Esophagus muscularis mucosa (tissue), 4 donors: Measurements from ENCODE around the gene OSBPL1A. TPM values are rescaled to one million over a fixed set of nuclear protein-coding genes. Genes with fewer than 3 reads are reported as not detected.

Source experiments
- DNase-seq: peaks from one replicate; pipeline ENCODE4 v3.0.0-alpha.2; 2017; ENCODE audit errors: extremely low spot score
- H3K27ac ChIP-seq, 4 donors: fragments of 200-600 bp; sonication (generic); replicated peaks in 1 of 4; 1 replicate in 3 of 4; 2 replicates in 1 of 4; pipeline ENCODE4 v1.5.1; 2016 to 2019; ENCODE audit warnings: mild to moderate bottlenecking in 1 of 4
- H3K27me3 ChIP-seq, 4 donors: fragments of 200-600 bp; sonication (generic); one replicate each; pipeline versions ENCODE4 v1.5.1 to v1.6.0; 2016 to 2019
- H3K36me3 ChIP-seq, 4 donors: fragments of 200-600 bp; sonication (generic); one replicate each; pipeline ENCODE4 v1.5.1; 2016 to 2019
- H3K4me1 ChIP-seq, 4 donors: fragments of 200-600 bp; sonication (generic); one replicate each; pipeline ENCODE4 v1.5.1; 2016 to 2019
- H3K4me3 ChIP-seq, 4 donors: fragments of 200-600 bp; sonication (generic); 1 replicate in 2 of 4; 2 replicates in 2 of 4; pipeline ENCODE4 v1.5.1; 2016 to 2019; ENCODE audit warnings: mild to moderate bottlenecking in 4 of 4, moderate library complexity in 1 of 4
- H3K9me3 ChIP-seq, 4 donors: fragments of 200-600 bp; sonication (generic); 1 replicate in 3 of 4; 2 replicates in 1 of 4; pipeline ENCODE4 v1.5.1; 2016 to 2019
- EP300 ChIP-seq: sonication (generic); formaldehyde crosslinking; IDR thresholded peaks from one replicate; pipeline ENCODE4 v1.6.1; 2017; ENCODE audit warnings: antibody characterized with exemption
- POLR2A ChIP-seq: fragments of 450-650 bp; IDR thresholded peaks from one replicate; pipeline ENCODE4 v1.6.1; 2017; ENCODE audit warnings: antibody characterized with exemption, moderate library complexity, mild to moderate bottlenecking, low read depth
- POLR2AphosphoS5 ChIP-seq, 2 donors: sonication (generic); formaldehyde crosslinking; IDR thresholded peaks; one replicate each; pipeline ENCODE4 v1.6.1; 2017; ENCODE audit warnings: antibody characterized with exemption in 2 of 2
- WGBS: methylation state at CpG from one replicate; pipeline ENCODE4 v1.1.5; 2018; 5-methylcytosine and 5-hydroxymethylcytosine counted together
- intact Hi-C: fragments of 100-400 bp; cut with DNase I; formaldehyde crosslinking; loops from one replicate; pipeline ENCODE4 v1.15.1; 2023
- total RNA-seq, 4 donors: library from RNA; depleted of rRNA; stranded (reverse); fragments of >200 nt; gene quantifications; one replicate each; pipeline versions ENCODE4 v1.1.0 to v1.2.1, GENCODE V29; 2016
- TF ChIP-seq, protein P1 (sequence below), 3 experiments: fragments of 200-600 bp in 2 of 3; fragments of 450-650 bp in 1 of 3; sonication (generic) in 2 of 3; IDR thresholded peaks; one replicate each; pipeline ENCODE4 v1.5.1; 2017 to 2019; ENCODE audit warnings: antibody characterized with exemption in 3 of 3, mild to moderate bottlenecking in 2 of 3, moderate library complexity in 1 of 3

OSBPL1A gene
- total RNA-seq, 4 donors from 2014 or later: 78.2 to 126 (median 101) TPM

DNA sequence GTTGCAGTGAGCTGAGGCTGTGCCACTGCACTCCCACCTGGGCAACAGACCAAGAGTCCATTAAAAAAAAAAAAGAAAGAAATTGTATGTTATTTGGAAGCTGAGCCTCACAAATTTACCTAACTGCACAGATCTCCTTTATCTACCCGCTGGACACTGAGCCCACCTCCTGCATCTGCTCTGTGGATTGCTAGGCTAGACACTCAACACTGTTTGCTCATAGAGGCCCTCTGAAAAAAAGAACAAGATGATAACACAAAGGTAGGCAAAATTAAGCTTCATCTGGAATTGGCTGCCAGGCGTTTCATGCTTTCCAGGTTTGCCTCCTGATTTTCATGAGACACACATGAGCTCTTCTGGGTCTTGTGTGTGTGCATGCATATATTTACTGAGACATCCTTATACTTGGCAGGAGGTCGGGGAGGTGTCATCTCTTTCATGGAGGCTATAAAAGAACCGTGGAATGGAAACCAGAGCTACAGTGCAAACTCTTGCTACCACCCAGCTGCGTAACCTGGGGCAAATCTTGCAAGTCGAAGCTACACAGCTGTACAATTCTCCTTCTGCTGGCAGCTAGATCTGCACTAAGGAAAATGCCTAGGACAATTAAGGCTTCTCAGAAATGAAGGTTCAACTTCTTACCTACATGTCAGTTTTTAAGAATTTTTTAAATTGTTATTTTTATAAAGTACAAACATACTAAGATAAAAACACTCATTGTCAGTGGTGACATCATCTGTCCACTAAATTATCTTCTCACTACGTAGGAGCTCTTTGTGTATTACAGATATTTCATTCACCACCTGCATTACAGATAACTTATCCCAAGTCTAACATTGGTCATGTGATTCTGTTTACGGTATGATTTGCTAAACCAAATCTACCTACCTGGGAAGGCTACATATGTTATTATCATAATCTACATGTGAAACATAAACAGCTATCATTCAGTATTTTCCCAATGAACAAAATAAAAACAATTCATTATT, 195.6 kb downstream of the OSBPL1A start:
- H3K36me3 ChIP-seq: no peaks in the 10 kb centered on the region
- H3K4me1 ChIP-seq: peaks cover 13 to 43% (median 30%) of the 10 kb centered on the region in 4 donors
- no peaks in the 10 kb centered on the region for H3K27me3 ChIP-seq
- no peaks in the 10 kb centered on the region for H3K9me3 ChIP-seq
- DNase-seq: no peak
- H3K4me3 ChIP-seq: no peak overlapping the region
- intact Hi-C loops: no loop called here
- TF ChIP-seq, protein P1, sequence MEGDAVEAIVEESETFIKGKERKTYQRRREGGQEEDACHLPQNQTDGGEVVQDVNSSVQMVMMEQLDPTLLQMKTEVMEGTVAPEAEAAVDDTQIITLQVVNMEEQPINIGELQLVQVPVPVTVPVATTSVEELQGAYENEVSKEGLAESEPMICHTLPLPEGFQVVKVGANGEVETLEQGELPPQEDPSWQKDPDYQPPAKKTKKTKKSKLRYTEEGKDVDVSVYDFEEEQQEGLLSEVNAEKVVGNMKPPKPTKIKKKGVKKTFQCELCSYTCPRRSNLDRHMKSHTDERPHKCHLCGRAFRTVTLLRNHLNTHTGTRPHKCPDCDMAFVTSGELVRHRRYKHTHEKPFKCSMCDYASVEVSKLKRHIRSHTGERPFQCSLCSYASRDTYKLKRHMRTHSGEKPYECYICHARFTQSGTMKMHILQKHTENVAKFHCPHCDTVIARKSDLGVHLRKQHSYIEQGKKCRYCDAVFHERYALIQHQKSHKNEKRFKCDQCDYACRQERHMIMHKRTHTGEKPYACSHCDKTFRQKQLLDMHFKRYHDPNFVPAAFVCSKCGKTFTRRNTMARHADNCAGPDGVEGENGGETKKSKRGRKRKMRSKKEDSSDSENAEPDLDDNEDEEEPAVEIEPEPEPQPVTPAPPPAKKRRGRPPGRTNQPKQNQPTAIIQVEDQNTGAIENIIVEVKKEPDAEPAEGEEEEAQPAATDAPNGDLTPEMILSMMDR (IDR thresholded peaks at IDR 0.05): no peak
- H3K27ac ChIP-seq: no peak overlapping the region
- 81% methylated on average over 8 of the region's 8 CpGs for WGBS

DNA sequence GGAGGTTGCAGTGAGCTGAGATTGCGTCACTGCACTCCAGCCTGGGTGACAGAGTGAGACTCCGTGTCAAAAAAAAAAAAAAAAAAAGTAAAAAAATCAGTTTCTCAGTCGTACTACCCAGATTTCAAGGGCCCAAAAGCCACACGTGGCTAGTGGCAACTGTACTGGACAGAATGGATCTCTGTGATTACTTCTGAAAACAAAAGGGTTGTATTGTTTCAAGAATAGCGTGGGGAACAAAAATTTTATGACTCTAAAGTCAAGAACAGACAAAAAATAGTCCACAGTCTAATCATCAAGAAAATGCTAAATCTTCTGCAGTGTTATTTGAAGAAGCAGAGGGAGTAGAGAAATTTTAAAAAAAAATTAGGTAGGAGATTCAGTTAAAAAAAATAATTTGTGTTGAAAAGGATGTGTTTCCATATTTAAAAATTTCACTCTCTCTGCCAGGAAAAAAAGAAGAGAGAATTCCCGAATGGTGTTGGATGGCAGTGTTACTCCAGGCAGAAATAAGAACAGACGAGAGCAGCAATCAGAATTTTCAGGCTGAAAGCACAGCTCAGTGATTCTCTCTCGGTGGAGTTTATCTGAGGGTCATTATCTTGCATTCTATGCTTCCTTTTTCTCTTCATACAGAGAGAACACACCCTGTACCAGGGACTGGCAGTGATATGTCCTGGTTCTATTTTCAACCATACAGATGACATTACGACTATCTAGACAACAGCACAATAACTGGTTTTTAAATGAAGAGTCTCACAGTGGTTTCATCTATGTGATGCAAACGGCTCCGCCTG, 196.9 kb downstream of the OSBPL1A start:
- TF ChIP-seq EP300 (no peak), POLR2AphosphoS5 (IDR thresholded peaks at IDR 0.05) (no peak), POLR2A (no peak)
- TF ChIP-seq, protein P1 (IDR thresholded peaks at IDR 0.05): no peak
- intact Hi-C loops: no loop called here
- H3K27me3 ChIP-seq: no peaks in the 10 kb centered on the region
- H3K9me3 ChIP-seq: no peaks in the 10 kb centered on the region
- DNase-seq: no peak
- peaks cover 13 to 43% (median 31%) of the 10 kb centered on the region in 4 donors for H3K4me1 ChIP-seq
- 53% methylated on average over 11 of the region's 11 CpGs for WGBS
- no peak overlapping the region for H3K4me3 ChIP-seq
- H3K36me3 ChIP-seq: peaks cover 0 to 1% (median 0%) of the 10 kb centered on the region in 4 donors
- H3K27ac ChIP-seq: peak overlapping the region in 2 of 4 donors; percentile 14 to 16

DNA sequence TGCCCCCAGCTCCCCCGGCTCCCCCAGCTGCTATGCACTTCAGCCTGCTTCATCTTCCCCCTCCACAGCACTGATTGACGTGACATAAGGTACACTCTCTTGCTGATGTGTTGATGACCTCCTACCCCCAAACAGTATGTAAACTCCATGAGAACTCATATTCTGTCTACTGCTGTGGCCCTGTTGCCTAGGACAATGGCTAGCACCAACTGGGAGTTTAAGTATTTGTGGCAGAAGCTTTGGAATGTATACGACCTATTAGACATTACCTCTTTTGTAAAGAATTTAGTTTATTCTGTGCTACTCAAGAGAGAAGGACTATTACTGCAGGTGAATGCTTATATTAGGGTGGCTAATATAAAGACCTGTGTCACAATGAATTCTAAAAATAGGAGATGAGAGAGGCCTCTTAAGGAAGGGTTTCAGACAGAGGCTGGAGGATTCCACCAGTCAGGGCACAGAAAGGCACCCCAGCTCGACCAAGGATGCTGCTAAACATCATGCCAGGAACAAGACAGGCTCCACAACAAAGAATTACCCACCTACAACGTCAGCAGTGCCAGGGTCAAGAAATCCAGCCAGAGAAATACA, 198.2 kb downstream of the OSBPL1A start:
- TF ChIP-seq POLR2AphosphoS5 (IDR thresholded peaks at IDR 0.05) (no peak), EP300 (no peak)
- H3K36me3 ChIP-seq: peaks cover 0 to 9% (median 3%) of the 10 kb centered on the region in 4 donors
- H3K9me3 ChIP-seq: no peaks in the 10 kb centered on the region
- no peak overlapping the region for H3K27ac ChIP-seq
- peaks cover 13 to 43% (median 31%) of the 10 kb centered on the region in 4 donors for H3K4me1 ChIP-seq
- no peak overlapping the region for H3K4me3 ChIP-seq
- no peaks in the 10 kb centered on the region for H3K27me3 ChIP-seq
- 53% methylated on average over 5 of the region's 5 CpGs for WGBS
- intact Hi-C loops: no loop called here
- no peak for DNase-seq

DNA sequence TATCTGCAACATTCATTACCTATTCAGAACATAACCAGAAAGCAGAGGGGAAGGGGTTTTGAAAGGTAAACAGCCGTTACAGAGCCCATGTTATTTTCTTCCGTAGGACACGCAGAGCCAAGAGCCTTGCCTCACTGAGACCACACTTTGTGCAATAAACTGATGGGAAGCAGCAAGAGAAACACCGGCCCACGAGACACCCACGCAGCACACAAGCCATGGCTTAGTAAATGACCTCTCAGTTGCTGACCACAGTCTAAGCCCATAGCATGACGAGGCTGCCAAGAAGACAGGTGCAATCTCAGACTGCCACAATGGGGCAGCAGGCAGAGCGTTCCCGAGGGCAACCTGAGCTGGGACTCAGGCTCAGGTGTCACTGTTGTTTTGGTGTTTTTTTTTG, 199.2 kb downstream of the OSBPL1A start:
- WGBS: 87% methylated on average over 9 of the region's 9 CpGs
- Histone ChIP-seq H3K4me1 (peaks cover 13 to 43% (median 31%) of the 10 kb centered on the region in 4 donors), H3K9me3 (no peaks in the 10 kb centered on the region), H3K4me3 (no peak overlapping the region), H3K27me3 (no peaks in the 10 kb centered on the region), H3K36me3 (peaks cover 0 to 9% (median 3%) of the 10 kb centered on the region in 4 donors), H3K27ac (no peak overlapping the region)
- DNase-seq: no peak
- TF ChIP-seq POLR2A (no peak), POLR2AphosphoS5 (IDR thresholded peaks at IDR 0.05) (no peak), EP300 (no peak)
- TF ChIP-seq, protein P1 (IDR thresholded peaks at IDR 0.05): no peak
- intact Hi-C loops: no loop called here

DNA sequence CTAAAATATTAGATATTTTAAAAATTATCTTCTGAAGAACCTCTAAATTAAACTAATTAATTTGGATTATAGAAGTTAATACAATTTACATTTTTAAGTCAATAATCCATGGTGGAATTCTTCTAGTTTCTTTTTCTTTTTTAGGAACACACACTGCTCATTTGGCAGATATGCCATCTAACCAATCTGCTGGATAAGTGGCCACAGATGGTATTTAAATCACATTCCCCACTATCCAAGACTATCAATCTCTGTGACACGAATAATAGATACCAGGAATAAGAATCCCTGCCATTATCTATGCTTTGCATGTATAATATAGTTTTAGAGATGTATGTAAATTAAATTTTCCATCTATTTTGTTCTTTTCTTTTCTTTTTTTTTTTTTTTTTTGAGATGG, 200.2 kb downstream of the OSBPL1A start:
- H3K4me1 ChIP-seq: peaks cover 13 to 37% (median 31%) of the 10 kb centered on the region in 4 donors
- no peak overlapping the region for H3K4me3 ChIP-seq
- TF ChIP-seq, protein P1 (IDR thresholded peaks at IDR 0.05): no peak
- TF ChIP-seq POLR2A (no peak), POLR2AphosphoS5 (IDR thresholded peaks at IDR 0.05) (no peak), EP300 (no peak)
- peaks cover 0 to 9% (median 3%) of the 10 kb centered on the region in 4 donors for H3K36me3 ChIP-seq
- no peak overlapping the region for H3K27ac ChIP-seq
- no peak for DNase-seq
- H3K27me3 ChIP-seq: no peaks in the 10 kb centered on the region
- H3K9me3 ChIP-seq: no peaks in the 10 kb centered on the region
- WGBS: 72% methylated on average over 1 of the region's 1 CpG
- intact Hi-C loops: no loop called here
